Right hindlimb (tissue), 1 donor: ENCODE data around the gene TXNDC2.

Source experiments
- DNase-seq: peaks from one replicate; pipeline ENCODE4 v3.0.0-alpha.2; 2018

TXNDC2 gene

DNA sequence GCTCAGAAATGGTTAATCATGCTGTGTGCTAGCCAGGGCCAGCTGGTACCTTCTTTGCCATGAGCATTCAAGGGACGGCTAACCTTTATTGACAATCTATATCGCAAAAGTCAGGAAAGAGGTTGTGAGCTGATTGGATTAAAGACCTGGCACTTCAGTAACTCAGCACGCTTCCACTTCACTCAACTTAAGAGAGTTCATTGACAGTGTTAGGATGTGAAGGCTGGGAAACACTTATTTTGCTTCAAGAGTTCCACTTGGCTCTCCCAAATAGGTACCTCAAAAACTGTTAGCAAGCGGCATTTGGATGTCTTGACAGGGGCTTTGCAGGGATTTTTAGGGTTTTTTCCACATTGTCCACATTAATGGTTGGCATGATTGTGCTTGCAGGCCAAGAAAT is 25.1 kb upstream of the TXNDC2 start:
- DNase-seq, result no peak

DNA sequence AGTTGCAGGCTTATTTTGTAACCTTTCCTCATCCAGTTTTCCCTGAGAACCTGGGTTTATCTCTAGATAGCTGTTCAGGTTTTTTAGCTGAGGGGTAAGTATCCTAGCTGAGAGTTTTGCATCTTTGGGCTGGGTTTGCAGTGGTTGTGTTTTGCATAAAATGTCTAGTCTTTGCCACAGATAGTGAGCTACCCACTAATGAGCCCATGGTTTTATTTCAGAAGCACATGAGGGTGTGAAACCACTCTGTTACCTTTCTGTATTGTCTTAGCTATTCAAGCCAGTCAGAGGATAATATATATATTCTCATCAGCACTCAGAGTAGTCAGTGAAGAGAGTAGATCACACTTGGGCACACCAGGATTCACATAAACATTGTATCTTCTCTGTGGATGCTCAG is 24.6 kb upstream of the TXNDC2 start:
- DNase-seq, result no peak

DNA sequence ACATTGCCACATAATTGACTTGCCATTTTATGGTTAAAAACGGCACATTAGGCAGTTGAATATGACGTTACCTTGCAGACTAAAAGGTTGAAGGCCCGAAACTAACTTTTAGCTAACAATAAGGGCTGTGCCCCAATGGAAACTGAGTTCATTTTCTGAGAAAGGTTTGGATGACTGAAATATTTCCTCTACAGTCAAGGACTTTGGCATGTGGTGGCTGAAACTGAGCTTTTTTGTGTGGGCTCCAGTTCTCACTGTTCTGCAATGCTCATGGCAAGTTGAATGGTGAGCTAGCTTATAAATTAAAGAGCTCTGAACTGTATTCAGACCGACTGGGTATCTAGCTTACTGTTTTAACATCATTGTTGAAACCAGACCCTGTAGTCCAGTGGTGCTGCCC is 23.8 kb upstream of the TXNDC2 start:
- DNase-seq, result no peak

DNA sequence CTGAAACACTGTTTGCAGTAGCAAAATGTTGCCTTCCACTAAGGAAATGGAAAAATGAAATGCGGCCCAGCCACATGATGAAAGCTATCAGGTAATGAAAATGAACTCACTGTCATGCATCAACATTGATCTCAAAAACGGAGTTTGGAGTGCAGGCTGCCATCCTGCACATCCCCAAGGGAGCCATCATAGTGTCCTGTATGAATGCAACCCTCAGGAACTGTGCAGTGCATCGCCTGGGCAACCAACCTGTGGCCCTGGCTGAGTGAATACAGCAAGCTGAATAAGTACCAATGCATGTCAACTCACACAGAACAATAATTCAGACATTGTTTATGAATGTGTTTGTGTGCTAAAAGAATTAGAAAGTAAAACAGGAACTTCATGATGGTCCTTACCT is 23.1 kb upstream of the TXNDC2 start:
- no peak for DNase-seq

DNA sequence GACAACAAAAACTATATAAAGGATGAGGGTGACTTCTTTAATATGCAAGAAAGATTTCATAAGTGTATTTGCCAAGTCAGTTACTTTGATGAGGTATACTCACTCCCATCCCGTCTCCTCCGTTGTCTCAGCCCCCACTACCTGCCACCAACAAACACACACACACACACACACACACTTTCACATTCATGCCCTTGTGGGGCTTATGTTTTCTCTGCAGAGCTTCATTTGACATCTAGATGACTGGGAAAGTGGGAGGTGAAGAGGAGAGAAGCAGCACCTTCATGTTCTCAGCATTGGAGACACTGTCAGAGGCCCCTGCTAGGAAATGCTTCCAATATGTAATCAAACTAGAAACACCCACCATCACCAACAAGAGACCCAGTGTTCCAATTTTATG is 22.5 kb upstream of the TXNDC2 start:
- DNase-seq, result no peak

DNA sequence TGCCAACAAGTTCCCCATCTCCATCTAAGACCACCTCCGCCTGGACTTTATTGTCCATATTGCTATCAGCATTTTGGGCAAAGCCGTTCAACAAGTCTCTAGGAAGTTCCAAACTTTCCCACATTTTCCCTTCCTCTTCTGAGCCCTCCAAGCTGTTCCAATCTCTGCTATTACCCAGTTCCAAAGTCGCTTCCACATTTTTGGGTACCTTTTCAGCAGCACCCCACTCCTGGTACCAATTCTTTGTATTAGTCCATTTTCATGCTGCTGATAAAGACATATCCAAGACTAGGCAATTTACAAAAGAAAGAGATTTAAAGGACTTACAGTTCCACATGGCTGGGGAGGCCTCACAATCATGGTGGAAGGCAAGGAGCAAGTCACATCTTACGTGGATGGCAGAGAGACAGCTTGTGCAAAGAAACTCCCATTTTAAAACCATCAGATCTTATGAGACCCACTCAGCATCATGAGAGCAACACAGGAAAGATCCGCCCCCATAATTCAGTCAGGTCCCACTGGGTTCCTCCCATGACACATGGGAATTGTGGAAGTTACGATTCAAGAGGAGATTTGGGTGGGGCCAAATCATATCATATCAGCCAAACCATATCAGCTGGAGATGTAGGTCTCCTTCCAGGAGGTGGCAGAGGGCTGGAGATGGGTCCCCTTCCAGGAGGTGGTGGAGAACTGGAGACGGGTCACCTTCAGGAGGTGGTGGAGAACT is 19.8 kb upstream of the TXNDC2 start:
- DNase-seq, result no peak

DNA sequence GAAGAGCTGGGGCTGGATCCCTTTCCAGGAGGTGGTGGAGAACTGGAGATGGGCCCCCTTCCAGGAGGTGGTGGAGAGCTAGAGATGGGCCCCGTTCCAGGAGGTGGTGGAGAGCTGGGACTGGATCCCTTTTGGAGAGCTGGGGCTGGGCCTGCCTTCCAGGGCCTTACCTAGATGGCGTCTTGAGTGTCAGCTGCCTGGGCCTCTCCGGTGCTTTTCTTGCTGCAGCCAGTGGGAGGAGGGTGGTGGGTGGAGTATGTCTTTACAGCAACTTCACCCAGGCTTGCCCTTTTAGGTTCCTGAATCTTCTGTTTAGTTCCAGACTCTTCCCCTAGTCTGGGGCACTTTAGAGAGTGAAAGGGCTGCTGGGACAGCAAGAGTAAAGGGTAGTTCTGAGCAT is 19.1 kb upstream of the TXNDC2 start:
- DNase-seq, result no peak

DNA sequence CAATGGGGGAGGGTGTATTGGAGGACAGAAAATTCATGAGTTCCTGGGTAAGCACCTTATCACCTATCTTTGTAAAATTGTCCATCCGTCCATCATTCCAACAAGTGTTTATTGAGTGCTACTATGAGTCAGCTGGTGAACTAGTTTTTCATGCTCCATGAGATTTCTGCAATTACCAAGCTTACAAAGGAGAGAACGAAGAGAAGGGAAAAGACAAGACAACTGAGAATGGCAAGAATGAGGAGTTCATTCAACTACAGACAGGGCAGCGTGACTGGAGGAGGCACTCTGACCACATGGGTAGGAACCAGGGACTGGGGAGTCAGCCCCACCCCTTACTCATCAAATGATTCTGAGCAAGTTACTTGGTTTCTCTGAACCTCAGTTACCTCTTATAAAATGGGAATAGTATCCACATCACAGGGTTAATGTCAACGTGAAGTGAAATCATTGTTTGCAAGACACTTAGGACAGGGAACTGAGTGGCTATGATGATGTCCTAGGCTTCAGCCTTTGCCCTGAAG is 18.6 kb upstream of the TXNDC2 start:
- no peak for DNase-seq

DNA sequence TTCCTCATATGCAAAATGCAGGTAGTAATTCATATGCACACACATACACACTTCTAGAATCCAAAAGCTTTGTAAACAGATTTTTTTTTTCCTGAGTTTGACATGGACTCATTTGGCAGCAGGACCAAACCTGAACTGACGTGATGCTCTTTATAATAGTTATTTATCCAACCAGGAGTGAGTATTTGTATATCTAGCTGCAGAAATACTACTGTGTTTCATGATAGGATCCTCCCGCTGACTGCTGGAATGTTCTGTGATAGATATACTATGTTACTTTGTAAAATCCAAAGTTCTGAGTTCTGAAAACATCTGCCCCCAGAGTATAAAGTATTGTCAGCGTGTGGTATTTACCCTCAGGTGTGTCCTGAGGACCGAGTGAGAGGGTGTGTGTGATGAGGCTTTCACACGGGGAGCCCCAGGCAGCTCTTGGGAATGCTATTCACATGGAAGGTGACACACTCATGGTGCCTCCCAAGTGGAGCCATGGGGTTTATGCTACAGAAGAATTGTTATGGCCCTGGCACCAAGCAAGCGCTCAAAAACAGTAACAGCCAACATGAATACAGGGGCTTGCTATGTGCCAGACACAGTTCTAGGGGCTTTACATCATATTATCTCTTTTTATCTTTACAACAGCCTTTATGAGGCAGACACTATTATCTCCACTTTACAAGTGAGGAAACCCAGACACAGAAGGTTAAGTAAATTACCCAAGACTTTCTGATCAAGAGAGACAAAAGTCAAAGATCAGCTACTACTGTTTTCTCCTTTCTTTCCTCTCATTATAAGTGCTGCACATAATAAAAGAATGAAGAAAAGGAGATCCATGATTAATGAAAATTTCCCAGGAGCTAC is 16.7 kb upstream of the TXNDC2 start:
- DNase-seq, result no peak

DNA sequence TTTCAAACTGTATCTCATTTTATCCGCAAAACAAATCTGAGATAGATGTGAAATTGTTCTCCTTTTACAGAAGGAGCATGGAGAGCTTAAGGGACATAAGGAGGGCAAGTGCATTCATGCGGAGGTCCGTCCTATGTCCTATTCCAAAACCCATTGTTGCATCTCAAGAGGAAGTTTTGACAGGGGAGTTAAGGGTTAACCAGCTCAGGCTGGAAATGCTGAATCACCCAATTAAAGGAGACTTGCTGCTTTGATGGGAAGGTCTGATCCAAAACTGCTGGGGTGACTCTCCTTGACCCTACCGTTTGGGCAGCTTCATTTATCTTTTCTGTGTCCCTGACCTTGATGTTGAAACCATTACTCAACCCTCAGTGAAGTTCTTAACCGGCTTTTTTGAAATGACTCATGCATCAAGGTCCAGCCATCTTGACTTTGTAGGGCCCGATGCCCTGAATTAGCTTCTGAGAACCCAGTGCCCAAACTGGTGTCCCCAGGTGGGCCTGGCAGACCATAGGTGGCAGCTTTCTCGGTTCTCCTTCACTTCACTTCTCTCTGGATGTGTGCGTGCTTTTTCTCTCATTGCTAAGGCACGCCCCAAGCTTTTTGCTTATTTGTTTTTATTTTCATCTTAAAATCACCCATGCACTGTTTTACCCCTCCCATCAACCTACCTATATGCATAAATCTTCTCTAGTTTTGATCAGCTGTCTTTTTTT is 15.9 kb upstream of the TXNDC2 start:
- no peak for DNase-seq

DNA sequence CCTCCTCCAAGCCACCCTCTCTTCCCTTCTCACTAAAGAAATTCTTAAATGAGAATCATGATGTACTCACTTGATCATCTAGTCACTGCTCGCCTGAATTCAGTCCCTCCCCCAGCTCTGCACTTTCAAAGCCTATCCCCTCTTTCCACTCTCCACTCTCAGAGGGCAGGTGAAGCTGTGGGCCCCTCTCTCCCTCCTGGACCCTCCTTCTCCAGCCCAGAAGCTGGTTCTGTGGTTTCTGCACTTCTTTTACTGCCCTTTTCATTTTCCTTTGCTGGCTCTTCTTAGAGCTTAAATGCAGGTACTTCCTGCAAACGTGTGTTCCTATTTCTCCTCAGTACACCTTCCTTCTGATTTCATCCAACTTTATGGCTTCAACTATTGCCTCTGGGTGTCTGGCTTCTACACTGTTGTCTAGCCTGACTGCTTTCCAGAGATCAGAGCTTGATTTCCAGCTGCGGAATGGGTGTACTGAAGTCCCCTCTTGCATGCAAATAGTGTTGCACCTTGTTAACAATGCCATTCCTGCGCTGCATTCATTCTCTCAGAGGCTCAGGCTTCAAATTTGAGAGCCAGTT is 15.3 kb upstream of the TXNDC2 start:
- DNase-seq, result no peak

DNA sequence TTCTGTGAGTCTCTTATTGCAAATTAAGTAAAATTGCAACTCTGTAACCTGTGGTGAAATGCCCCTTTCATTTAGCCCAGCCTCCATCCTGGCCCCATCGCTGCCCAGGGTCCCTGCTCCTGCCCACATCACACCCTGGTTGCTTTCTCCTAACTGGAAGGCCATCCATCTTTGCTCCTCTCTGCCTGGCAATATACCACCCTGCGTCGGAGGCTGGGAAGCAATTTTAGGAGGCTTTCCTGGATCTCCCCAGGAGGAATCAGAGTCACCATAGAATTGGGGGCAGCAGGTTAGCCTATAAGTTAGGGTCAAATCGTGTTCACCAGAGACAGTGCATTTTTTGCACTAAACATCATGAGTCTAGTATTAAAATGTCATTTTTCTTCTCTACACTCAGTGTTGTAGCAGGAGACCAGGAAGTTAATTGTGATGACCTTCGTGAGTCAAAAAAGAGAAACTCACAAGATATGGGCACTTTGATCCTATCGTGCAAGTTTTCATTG is 14.5 kb upstream of the TXNDC2 start:
- no peak for DNase-seq

DNA sequence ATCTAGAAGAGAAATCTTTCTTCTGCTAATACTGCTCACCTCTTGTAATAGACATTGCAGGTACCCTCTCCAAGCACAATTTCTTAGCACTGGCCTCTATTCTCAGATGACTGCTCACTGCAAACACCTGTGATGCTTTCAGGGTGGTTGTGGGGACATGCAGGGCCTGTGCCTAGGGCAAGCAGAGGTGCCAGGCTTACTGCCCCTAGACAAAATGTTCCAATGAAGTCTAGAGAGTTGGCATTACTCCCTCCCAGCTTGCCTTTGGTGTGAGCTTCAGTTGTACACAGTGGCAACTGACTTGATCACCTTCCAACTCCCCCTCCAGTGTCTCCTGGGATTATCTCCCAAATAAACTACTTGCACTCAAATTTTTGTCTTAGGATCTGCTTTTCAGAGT is 12.9 kb upstream of the TXNDC2 start:
- no peak for DNase-seq

DNA sequence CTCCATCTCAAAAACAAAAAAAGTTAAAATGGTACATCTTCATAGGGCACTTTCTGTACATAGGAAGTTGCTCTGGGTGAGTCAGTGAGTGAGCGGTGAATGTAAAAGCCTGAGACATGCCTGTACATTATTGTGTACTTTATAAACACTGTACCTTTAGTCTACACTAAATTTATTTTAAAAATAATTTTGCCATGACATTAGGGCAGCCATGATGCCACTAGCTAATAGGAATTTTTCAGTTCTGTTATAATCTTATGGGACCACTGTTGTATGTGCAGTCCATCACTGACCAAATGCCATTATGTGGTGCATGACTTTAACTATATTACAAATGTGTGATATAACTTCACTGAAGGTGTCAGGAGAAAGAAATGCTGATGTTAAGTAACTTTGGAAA is 11.0 kb upstream of the TXNDC2 start:
- DNase-seq, result no peak

DNA sequence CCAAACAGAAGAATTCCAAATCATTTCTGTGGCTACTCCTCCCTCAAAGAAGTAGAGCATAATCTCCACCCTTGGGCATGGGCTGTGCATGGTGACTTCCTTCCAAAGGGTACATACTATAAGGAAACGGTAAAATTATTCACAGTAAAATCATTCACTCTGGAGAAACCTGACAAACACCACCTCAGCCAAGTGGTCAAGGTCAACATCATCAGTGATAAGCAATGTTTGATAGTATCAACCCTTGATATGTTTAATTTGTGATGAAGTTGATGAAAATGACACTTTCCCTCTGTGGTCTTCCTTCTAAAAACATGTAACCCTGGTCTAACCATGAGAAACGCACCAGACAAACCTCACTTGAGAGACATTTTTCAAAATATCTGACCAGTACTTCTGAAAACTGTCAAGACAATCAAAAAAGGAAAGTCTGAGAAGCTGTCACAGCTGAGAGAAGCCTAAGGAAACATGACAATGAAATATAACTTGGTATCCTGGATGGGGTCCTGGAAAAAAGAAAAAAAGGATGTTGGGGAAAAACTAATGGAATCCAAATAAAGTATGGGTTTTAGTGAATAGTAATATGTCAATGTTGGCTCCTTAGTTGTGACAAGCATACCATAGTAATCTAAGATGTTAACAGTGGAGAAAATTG is 9.4 kb upstream of the TXNDC2 start:
- no peak for DNase-seq

DNA sequence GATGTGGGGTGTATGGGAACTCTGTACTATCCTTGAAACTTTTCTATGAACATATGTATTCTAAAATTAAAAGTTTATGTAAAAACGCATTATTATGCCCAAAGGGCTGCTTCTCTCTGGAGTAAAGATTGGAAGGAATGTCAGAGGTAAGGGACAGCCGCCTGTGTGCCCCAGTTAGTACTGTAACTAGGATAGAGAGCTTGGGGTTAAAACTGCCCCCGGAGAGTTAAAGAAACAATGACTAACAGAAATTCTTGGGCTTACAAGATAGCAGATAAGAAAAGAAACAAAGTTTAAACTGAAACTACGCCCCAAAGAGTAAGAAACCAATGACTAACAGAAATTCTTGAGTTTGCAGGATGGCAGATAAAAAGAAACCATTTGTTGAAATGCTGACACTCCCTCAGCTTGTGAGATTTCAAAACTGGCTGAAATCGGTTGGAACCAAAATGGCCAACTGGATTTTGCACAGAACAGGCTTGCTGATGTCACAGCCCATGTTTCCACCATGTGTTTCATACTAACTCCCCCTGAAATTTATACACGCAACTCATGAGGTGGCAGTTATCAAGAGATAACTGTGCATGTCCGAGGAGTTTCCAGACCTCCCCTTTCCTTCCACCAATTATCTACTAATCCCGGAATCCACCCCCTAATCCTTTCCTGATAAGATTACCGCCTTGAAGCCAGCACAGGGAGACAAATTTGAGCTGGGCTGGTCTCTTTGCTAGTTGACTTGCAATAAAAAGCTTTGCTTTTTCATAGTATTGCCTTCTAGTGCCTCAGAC is 8.7 kb upstream of the TXNDC2 start:
- DNase-seq, result peak; percentile 35

DNA sequence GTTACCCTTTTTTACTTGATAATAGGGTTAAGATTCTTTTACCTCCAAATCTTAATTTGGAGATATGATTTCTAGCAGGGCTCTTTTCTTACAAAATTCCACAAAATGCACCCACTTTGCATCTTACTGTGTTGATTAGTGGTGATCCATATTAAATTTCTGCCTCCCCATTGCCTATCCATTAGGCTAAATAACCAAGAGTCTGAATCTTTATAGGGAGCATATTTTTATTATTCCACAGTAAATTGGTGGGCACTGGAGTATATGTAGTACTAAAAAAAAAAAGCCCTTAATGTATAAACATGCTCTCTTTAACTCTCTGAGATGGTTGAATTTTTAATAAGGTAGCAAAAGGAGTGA is 8.1 kb upstream of the TXNDC2 start:
- DNase-seq, result no peak

DNA sequence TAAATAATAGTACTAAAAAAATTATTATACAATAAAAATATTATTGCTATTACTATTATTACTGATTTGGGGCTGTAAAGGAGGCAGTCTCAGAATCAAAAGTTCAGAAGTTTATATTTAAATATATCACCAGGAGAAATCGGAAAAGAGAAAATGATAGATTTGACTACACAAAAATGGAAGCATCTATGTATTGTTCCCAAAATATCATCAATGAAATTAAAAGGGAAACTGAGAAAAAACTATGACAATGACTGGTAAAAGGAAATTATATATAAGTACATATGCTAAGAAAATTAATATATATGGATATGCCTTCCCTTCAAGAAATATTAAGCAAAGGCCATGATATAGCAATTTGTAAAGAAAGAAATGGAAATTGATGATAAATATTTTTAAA is 7.7 kb upstream of the TXNDC2 start:
- no peak for DNase-seq

DNA sequence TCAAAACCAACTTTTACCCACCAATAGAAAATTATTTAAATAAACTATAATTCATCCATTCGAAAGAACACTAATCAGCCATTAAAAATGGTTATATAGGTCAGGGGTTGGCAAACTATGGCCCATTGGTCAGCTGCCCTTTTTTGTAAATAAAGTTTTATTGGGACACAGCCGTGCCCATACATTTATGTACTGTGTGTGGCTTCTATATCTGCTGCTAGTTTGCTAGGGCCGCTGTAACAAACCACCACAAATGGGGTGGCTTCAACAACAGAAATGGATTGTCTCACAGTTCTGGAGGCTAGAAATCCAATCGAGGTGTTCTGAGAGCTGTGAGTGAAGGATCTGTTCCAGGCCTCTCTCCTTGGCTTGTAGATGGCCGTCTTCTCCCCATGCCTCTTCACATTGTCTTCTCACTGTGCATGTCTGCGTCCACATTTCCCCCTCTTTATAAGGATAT is 7.0 kb upstream of the TXNDC2 start:
- no peak for DNase-seq

DNA sequence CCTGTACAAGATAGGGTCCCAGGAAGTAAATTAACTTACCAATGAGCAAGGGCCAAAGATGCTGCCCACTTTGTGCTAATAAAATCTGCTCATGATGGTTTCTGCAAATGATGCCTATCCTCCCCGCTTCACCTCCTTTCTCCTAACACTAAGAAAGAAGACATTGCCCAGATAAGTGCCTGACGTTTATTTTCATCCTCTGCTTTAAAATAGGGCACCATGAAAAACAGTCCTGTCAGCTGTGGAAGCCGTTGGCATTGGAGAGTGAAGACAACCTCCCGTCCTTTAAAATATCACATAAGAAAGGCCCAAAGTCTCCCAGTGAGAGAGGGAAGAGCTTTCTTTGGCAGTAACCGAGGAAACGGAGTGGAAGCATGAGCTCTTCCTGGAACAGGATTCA is 1.7 kb upstream of the TXNDC2 start:
- DNase-seq, result no peak

DNA sequence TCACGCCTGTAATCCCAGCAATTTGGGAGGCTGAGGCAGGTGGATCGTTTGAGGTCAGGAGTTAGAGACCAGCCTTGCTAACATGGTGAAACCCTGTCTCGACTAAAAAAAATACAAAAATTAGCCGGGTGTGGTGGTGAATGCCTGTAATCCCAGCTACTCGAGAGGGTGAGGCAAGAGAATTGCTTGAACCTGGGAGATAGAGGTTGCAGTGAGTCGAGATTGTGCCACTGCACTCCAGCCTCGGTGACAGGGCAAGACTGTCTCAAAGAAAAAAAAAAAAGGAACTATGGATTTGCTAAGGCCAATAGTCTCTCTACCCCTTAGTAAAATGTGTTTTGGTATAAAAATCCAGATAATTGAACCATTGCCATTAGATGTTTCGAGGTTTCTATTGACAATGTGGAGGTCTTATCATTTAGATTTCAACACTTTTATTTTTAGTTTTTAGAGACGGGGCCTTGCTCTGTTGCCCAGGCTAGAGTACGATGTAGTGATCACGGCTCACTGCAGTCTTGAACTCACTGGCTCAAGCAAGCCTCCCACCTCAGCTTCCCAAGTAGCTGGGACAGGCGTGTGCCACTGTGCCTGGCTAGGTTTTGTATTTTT is 1.1 kb upstream of the TXNDC2 start:
- no peak for DNase-seq
